Measurements from ENCODE around the gene DSCAM. TPM values are rescaled to one million over a fixed set of nuclear protein-coding genes. Genes with fewer than 3 reads are reported as not detected.

Gene DSCAM
- total and polyA plus RNA-seq, 10 of the 15 experiments (the other 5 are each of a cell fraction or from before 2014, with no cell fraction given) = not detected

DNA sequence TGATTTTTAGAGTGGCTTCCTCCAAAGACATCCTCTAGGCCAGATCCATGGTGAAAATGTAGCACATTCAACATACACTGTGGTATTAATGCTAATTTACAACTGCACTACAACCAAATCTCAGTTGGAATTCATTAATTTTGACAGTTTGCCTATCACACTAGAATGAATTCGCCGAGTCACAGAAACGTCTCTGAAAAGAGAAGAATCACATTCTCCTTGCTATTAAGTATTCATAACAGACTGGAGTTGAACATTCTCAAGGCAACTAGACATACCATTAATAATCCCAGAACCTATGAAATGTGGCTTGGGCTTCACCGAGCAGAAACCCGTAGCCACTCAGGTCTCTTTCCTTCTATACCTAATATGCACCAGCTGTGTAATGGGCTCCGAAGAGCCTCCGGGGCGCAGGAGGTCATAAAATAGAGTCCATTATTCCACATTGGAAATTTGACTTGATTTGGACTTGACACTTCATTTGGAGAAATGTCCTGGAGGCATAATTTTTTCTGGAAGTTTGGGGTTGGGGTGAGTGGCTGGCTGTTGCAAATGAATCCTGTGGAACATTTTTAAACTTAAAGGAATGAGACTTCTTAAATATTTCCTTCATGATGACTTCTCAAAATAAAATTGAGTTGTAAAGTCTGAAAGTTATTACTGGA, 117.1 kb downstream of the DSCAM start:
- WGBS (ENCODE audit: insufficient coverage, insufficient replicate concordance, low lambda C conversion rate, missing lambda C conversion rate) = 30% methylated on average over 8 of the region's 8 CpGs
- intact Hi-C loops (cut with micrococcal nuclease; ENCODE audit: unreplicated experiment) = no loop called here
- Histone ChIP-seq H2AFZ (ENCODE audit: control insufficient read depth, low read depth, low read length) (no peak overlapping the region), H3K27me3 (replicated peaks in 1 of 2; ENCODE audit: control insufficient read depth in 2 of 2, insufficient read depth in 2 of 2, low read length in 1 of 2) (no peaks in the 10 kb centered on the region), H3K79me2 (ENCODE audit: control insufficient read depth, insufficient read depth, low read length) (no peaks in the 10 kb centered on the region), H3K36me3 (ENCODE audit: control insufficient read depth in 2 of 2, insufficient read depth in 2 of 2, low read length in 1 of 2) (no peaks in the 10 kb centered on the region), H3K9me3 (replicated peaks; ENCODE audit: control insufficient read depth, insufficient read depth, low read length) (no peaks in the 10 kb centered on the region; the same call in 2 of the 3 replicates), H3K4me2 (ENCODE audit: control insufficient read depth, insufficient read depth) (no peak overlapping the region), H3K4me3 (no peak overlapping the region), H3K27ac (ENCODE audit: control insufficient read depth, insufficient read depth) (no peak overlapping the region), H3K4me1 (ENCODE audit: control insufficient read depth, insufficient read depth, low read length) (no peaks in the 10 kb centered on the region), H3K9ac (ENCODE audit: control insufficient read depth, insufficient read depth, low read length) (no peak overlapping the region), H4K20me1 (ENCODE audit: control insufficient read depth, insufficient read depth) (no peaks in the 10 kb centered on the region)
- BruUV-seq (replicated peaks) = no TSS peak
- ATAC-seq (no peak), FAIRE-seq (no peak), DNase-seq (ENCODE audit: low read depth, low spot score) (no peak)
- TF ChIP-seq, protein P1, sequence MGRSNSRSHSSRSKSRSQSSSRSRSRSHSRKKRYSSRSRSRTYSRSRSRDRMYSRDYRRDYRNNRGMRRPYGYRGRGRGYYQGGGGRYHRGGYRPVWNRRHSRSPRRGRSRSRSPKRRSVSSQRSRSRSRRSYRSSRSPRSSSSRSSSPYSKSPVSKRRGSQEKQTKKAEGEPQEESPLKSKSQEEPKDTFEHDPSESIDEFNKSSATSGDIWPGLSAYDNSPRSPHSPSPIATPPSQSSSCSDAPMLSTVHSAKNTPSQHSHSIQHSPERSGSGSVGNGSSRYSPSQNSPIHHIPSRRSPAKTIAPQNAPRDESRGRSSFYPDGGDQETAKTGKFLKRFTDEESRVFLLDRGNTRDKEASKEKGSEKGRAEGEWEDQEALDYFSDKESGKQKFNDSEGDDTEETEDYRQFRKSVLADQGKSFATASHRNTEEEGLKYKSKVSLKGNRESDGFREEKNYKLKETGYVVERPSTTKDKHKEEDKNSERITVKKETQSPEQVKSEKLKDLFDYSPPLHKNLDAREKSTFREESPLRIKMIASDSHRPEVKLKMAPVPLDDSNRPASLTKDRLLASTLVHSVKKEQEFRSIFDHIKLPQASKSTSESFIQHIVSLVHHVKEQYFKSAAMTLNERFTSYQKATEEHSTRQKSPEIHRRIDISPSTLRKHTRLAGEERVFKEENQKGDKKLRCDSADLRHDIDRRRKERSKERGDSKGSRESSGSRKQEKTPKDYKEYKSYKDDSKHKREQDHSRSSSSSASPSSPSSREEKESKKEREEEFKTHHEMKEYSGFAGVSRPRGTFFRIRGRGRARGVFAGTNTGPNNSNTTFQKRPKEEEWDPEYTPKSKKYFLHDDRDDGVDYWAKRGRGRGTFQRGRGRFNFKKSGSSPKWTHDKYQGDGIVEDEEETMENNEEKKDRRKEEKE (IDR thresholded peaks at IDR 0.05) = no peak
- TF ChIP-seq, protein P2, sequence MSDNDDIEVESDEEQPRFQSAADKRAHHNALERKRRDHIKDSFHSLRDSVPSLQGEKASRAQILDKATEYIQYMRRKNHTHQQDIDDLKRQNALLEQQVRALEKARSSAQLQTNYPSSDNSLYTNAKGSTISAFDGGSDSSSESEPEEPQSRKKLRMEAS (IDR thresholded peaks at IDR 0.05; ENCODE audit: low read depth, low read length) = no peak
- TF ChIP-seq, protein P3, sequence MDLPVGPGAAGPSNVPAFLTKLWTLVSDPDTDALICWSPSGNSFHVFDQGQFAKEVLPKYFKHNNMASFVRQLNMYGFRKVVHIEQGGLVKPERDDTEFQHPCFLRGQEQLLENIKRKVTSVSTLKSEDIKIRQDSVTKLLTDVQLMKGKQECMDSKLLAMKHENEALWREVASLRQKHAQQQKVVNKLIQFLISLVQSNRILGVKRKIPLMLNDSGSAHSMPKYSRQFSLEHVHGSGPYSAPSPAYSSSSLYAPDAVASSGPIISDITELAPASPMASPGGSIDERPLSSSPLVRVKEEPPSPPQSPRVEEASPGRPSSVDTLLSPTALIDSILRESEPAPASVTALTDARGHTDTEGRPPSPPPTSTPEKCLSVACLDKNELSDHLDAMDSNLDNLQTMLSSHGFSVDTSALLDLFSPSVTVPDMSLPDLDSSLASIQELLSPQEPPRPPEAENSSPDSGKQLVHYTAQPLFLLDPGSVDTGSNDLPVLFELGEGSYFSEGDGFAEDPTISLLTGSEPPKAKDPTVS (IDR thresholded peaks at IDR 0.05; ENCODE audit: low read depth, low read length) = no peak
- TF ChIP-seq, protein P4, sequence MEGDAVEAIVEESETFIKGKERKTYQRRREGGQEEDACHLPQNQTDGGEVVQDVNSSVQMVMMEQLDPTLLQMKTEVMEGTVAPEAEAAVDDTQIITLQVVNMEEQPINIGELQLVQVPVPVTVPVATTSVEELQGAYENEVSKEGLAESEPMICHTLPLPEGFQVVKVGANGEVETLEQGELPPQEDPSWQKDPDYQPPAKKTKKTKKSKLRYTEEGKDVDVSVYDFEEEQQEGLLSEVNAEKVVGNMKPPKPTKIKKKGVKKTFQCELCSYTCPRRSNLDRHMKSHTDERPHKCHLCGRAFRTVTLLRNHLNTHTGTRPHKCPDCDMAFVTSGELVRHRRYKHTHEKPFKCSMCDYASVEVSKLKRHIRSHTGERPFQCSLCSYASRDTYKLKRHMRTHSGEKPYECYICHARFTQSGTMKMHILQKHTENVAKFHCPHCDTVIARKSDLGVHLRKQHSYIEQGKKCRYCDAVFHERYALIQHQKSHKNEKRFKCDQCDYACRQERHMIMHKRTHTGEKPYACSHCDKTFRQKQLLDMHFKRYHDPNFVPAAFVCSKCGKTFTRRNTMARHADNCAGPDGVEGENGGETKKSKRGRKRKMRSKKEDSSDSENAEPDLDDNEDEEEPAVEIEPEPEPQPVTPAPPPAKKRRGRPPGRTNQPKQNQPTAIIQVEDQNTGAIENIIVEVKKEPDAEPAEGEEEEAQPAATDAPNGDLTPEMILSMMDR (IDR thresholded peaks at IDR 0.05 in 2 of 3, conservative IDR thresholded peaks at IDR 0.05 in 1 of 3; ENCODE audit: control insufficient read depth in 2 of 3, extremely low read depth in 1 of 3, insufficient read depth in 1 of 3, low read depth in 3 of 3, low read length in 3 of 3) = no peak
- TF ChIP-seq SUZ12 (IDR thresholded peaks at IDR 0.05; ENCODE audit: unreplicated experiment) (no peak), PAX8 (IDR thresholded peaks at IDR 0.05) (no peak), TCF3 (IDR thresholded peaks at IDR 0.05; ENCODE audit: borderline replicate concordance, insufficient read depth, low read depth, low read length) (no peak), SREBF1 (IDR thresholded peaks at IDR 0.05; ENCODE audit: low read length) (no peak), PML (IDR thresholded peaks at IDR 0.05; ENCODE audit: low read length) (no peak), NFXL1 (IDR thresholded peaks at IDR 0.05; ENCODE audit: borderline replicate concordance) (no peak)
- TF ChIP-seq, protein P5, sequence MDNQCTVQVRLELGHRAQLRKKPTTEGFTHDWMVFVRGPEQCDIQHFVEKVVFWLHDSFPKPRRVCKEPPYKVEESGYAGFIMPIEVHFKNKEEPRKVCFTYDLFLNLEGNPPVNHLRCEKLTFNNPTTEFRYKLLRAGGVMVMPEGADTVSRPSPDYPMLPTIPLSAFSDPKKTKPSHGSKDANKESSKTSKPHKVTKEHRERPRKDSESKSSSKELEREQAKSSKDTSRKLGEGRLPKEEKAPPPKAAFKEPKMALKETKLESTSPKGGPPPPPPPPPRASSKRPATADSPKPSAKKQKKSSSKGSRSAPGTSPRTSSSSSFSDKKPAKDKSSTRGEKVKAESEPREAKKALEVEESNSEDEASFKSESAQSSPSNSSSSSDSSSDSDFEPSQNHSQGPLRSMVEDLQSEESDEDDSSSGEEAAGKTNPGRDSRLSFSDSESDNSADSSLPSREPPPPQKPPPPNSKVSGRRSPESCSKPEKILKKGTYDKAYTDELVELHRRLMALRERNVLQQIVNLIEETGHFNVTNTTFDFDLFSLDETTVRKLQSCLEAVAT (IDR thresholded peaks at IDR 0.05) = no peak
- SMC1A ChIA-PET (ENCODE audit: uncharacterized antibody, unreplicated experiment) = no interaction called here
- CTCF ChIA-PET = no interaction called here
- RAD21 ChIA-PET (ENCODE audit: unreplicated experiment) = no interaction called here
- in situ Hi-C loops (cut with MboI) = no loop called here
- POLR2A ChIA-PET = no interaction called here

Data from GM12878 (cell line).